Measurements from ENCODE around the gene RALGPS2. TPM values are rescaled to one million over a fixed set of nuclear protein-coding genes. Genes with fewer than 3 reads are reported as not detected.

RALGPS2 gene
- total RNA-seq, 1 donor from 2014 or later = 7.5 TPM

- no peak for DNase-seq
- H3K9me3 ChIP-seq (replicated peaks) = no peaks in the 10 kb centered on the region
- intact Hi-C loops (cut with micrococcal nuclease) = no loop called here
- H3K36me3 ChIP-seq = peaks cover 2% of the 10 kb centered on the region
- no peaks in the 10 kb centered on the region for H3K27me3 ChIP-seq (ENCODE audit: low read depth)
- no peak for TF ChIP-seq CTCF (IDR thresholded peaks at IDR 0.05; ENCODE audit: borderline replicate concordance)
- H3K4me3 ChIP-seq = no peak overlapping the region
- no peaks in the 10 kb centered on the region for H3K4me1 ChIP-seq
- no peak overlapping the region for H3K27ac ChIP-seq (replicated peaks)
Observed at GRCh38 chr1:178776553-178776952, 51.5 kb downstream of the RALGPS2 start.

DNA sequence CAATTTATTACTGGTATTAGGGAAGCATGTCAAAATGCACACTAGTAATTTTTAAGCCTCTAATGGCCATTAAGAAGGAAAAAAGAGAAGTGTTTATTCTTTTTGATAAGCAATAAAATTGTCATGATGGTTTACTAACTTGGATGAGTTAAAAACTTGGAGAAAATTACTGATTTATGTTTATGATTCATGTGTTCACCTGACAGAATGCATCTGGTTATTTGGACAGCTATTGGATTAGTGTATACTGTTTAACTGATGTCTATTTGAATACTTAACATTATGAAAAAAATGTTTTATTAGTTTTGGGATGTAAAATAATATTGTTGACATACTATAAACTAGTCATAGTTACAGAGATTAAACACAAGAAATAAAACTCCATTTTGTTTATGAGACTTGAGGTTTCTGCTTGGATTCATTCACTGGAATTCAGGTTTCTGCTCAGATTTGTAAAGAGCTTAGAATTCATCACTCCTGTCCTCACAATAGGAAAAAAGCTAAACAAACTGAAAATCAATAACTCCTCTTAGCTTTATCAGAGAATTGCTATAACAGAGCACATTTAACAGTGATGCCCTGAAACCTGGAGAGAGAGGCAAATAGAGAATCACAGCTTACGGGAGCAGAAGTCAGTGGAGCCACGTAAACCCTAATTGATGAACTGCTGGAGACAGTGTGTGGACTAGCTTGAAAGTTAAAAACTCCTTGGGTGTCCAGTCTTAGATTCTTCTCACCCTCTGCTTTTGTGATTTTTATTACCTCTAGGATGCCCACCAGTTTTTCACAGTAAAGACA is 56.7 kb downstream of the RALGPS2 start:
- peaks cover 6% of the 10 kb centered on the region for H3K36me3 ChIP-seq
- no peaks in the 10 kb centered on the region for H3K27me3 ChIP-seq (ENCODE audit: low read depth)
- no peak for TF ChIP-seq CTCF (IDR thresholded peaks at IDR 0.05; ENCODE audit: borderline replicate concordance)
- H3K4me1 ChIP-seq = no peaks in the 10 kb centered on the region
- no peak overlapping the region for H3K4me3 ChIP-seq
- H3K27ac ChIP-seq (replicated peaks) = no peak overlapping the region
- H3K9me3 ChIP-seq (replicated peaks) = no peaks in the 10 kb centered on the region
- intact Hi-C loops (cut with micrococcal nuclease) = no loop called here
- DNase-seq = no peak

DNA sequence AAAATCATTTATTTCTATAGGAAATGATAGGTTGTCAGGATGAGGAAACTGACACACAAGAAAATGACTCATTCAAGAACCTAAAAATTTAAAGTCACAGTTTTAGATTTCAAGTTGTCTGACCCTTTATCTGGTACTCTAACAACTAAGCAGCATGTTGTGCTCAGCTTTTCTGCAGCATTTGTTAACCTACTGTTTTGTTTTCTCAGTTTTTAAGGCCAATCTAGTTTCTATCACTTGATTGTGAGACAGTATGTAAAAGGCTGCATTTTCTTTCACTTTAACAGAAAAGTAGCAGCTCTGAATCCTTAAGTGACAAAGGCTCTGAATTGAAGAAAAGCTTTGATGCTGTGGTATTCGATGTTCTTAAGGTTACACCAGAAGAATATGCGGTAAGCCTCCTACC is 59.1 kb downstream of the RALGPS2 start:
- H3K27me3 ChIP-seq (ENCODE audit: low read depth) = no peaks in the 10 kb centered on the region
- H3K9me3 ChIP-seq (replicated peaks) = no peaks in the 10 kb centered on the region
- H3K27ac ChIP-seq (replicated peaks) = no peak overlapping the region
- no peak overlapping the region for H3K4me3 ChIP-seq
- no peaks in the 10 kb centered on the region for H3K4me1 ChIP-seq
- H3K36me3 ChIP-seq = peaks cover 5% of the 10 kb centered on the region
- no peak for DNase-seq
- intact Hi-C loops (cut with micrococcal nuclease) = no loop called here
- TF ChIP-seq CTCF (IDR thresholded peaks at IDR 0.05; ENCODE audit: borderline replicate concordance) = no peak

- TF ChIP-seq CTCF (IDR thresholded peaks at IDR 0.05; ENCODE audit: borderline replicate concordance) = no peak
- Histone ChIP-seq H3K27me3 (ENCODE audit: low read depth) (no peaks in the 10 kb centered on the region), H3K36me3 (no peaks in the 10 kb centered on the region), H3K27ac (replicated peaks) (no peak overlapping the region), H3K4me3 (no peak overlapping the region), H3K4me1 (no peaks in the 10 kb centered on the region), H3K9me3 (replicated peaks) (no peaks in the 10 kb centered on the region)
- DNase-seq = no peak
- intact Hi-C loops (cut with micrococcal nuclease) = no loop called here
Observed at GRCh38 chr1:178792394-178792793, 67.3 kb downstream of the RALGPS2 start.

DNA sequence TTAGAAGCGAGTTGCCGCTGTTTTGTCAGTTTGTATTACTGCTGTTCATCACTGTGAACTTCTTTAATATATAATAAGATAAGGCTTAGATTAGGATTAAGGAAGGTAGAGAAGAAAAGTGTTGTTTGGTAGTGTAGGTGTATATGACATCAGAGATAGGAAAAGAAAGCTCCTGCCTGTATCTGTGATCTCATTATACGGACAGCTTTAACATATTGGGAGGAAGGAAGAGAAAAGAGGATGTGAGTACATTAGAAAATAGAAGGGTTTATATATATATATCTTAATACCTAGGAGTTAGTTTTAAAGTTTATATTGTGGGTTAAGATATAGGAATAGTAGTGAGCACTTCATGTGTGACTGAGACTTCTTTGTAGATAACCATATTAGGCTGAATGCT is 71.0 kb downstream of the RALGPS2 start:
- DNase-seq = no peak
- H3K4me1 ChIP-seq = no peaks in the 10 kb centered on the region

More for the DNA sequence above, 71.0 kb downstream of the RALGPS2 start:
- Histone ChIP-seq H3K36me3 (peaks cover 8% of the 10 kb centered on the region), H3K27me3 (ENCODE audit: low read depth) (no peaks in the 10 kb centered on the region), H3K4me3 (no peak overlapping the region), H3K27ac (replicated peaks) (no peak overlapping the region), H3K9me3 (replicated peaks) (peaks cover 9% of the 10 kb centered on the region)
- intact Hi-C loops (cut with micrococcal nuclease) = no loop called here
- no peak for TF ChIP-seq CTCF (IDR thresholded peaks at IDR 0.05; ENCODE audit: borderline replicate concordance)

Data from left ventricle myocardium inferior (tissue), 1 donor.